ENCODE measurements around the gene LHFPL3. TPM values are rescaled to one million over a fixed set of nuclear protein-coding genes. Genes with fewer than 3 reads are reported as not detected.

LHFPL3 gene
- total and polyA plus RNA-seq, 2 donors (not counting 3 experiments of a cell fraction or from before 2014, with no cell fraction given), result not detected

GRCh38 chr7:104779888-104780287 lies 451.5 kb downstream of the LHFPL3 start:
- H4K20me1 ChIP-seq (replicated peaks; ENCODE audit: control insufficient read depth, extremely low read depth, insufficient read depth, low read length), result no peaks in the 10 kb centered on the region
- dilution Hi-C loops (cut with MboI; ENCODE audit: extremely low pct_ligation_motif_present, low sequenced_read_pairs) (no loop called here), intact Hi-C loops (cut with micrococcal nuclease) (no loop called here)
- no peak overlapping the region for H3K4me3 ChIP-seq (replicated peaks in 1 of 3; ENCODE audit: insufficient read depth in 1 of 3, low read depth in 1 of 3, low read length in 3 of 3)
- H3K9me1 ChIP-seq (replicated peaks; ENCODE audit: control insufficient read depth, extremely low read depth, insufficient read depth, low read length), result no peaks in the 10 kb centered on the region
- TF ChIP-seq JUN (IDR thresholded peaks at IDR 0.05; ENCODE audit: borderline replicate concordance, insufficient read depth, insufficient read length, low read depth), result no peak
- no peak for FAIRE-seq
- DNase-seq (ENCODE audit: low read depth, low spot score), result no peak
- CTCF ChIA-PET, result interaction anchor here (1.4 kb wide), 1 partner anchor 69 kb away, joined by 3 read pairs; no protein-coding TSS in a partner anchor
- H3K9me3 ChIP-seq (replicated peaks; ENCODE audit: control insufficient read depth, insufficient read depth, low read length), result no peaks in the 10 kb centered on the region
- BruUV-seq (replicated peaks), result no TSS peak
- no peaks in the 10 kb centered on the region for H3K36me3 ChIP-seq (ENCODE audit: control insufficient read depth in 2 of 2, extremely low read depth in 1 of 2, insufficient read depth in 2 of 2, low read length in 2 of 2)
- H3K4me1 ChIP-seq (ENCODE audit: control insufficient read depth, extremely low read depth, insufficient read depth, low read length), result no peaks in the 10 kb centered on the region
- no peak overlapping the region for H3K4me2 ChIP-seq (ENCODE audit: insufficient read depth, low read length)
- H3K27ac ChIP-seq (ENCODE audit: insufficient read depth, low read depth, low read length), result no peak overlapping the region
- H3K79me2 ChIP-seq (ENCODE audit: control insufficient read depth, insufficient read depth, low read length), result no peaks in the 10 kb centered on the region
- H3K27me3 ChIP-seq (ENCODE audit: control insufficient read depth in 2 of 2, insufficient read depth in 2 of 2, low read length in 2 of 2), result peaks cover 2 to 4% of the 10 kb centered on the region in 2 experiments
- no peak overlapping the region for H3K9ac ChIP-seq (replicated peaks; ENCODE audit: extremely low read depth, insufficient read depth, low read length)
- POLR2A ChIA-PET, result no interaction called here
- H2AFZ ChIP-seq (ENCODE audit: low read depth, low read length), result no peak overlapping the region

- ChIA-PET POLR2A (no interaction called here), CTCF (interaction anchor here (1.3 kb wide), 1 partner anchor 11 kb away, joined by 3 read pairs; no protein-coding TSS in a partner anchor)
- no TSS peak for BruUV-seq (replicated peaks)
Measured at GRCh38 chr7:104784686-104785085, 456.3 kb downstream of the LHFPL3 start.

More at GRCh38 chr7:104784686-104785085, 456.3 kb downstream of the LHFPL3 start:
- no peak for DNase-seq (ENCODE audit: low read depth, low spot score)
- H3K27me3 ChIP-seq (ENCODE audit: control insufficient read depth in 2 of 2, insufficient read depth in 2 of 2, low read length in 2 of 2), result peaks cover 2 to 4% of the 10 kb centered on the region in 2 experiments
- TF ChIP-seq MAX (IDR thresholded peaks at IDR 0.05; ENCODE audit: insufficient read depth, insufficient read length) (no peak), EZH2 (IDR thresholded peaks at IDR 0.05; ENCODE audit: borderline replicate concordance, low read depth, low read length, severe bottlenecking) (no peak), CTCF (IDR thresholded peaks at IDR 0.05; ENCODE audit: extremely low read depth in 1 of 2, insufficient read depth in 1 of 2, low read depth in 1 of 2, low read length in 2 of 2) (no peak), POLR2AphosphoS5 (IDR thresholded peaks at IDR 0.05; ENCODE audit: insufficient read depth, low read depth, low read length) (no peak), GATA2 (IDR thresholded peaks at IDR 0.05; ENCODE audit: insufficient read depth, insufficient read length, low read depth, low read length) (no peak), MYC (IDR thresholded peaks at IDR 0.05; ENCODE audit: low read depth, low read length) (no peak), FOS (IDR thresholded peaks at IDR 0.05; ENCODE audit: borderline replicate concordance, insufficient read depth, low read length) (no peak), POLR2A (IDR thresholded peaks at IDR 0.05; ENCODE audit: low read depth, low read length) (no peak), JUN (IDR thresholded peaks at IDR 0.05; ENCODE audit: borderline replicate concordance, insufficient read depth, insufficient read length, low read depth) (no peak)
- H3K9ac ChIP-seq (replicated peaks; ENCODE audit: extremely low read depth, insufficient read depth, low read length), result no peak overlapping the region
- dilution Hi-C loops (cut with MboI; ENCODE audit: extremely low pct_ligation_motif_present, low sequenced_read_pairs), result no loop called here
- H3K27ac ChIP-seq (ENCODE audit: insufficient read depth, low read depth, low read length), result no peak overlapping the region
- H2AFZ ChIP-seq (ENCODE audit: low read depth, low read length), result no peak overlapping the region
- FAIRE-seq, result no peak
- no peaks in the 10 kb centered on the region for H3K36me3 ChIP-seq (ENCODE audit: control insufficient read depth in 2 of 2, extremely low read depth in 1 of 2, insufficient read depth in 2 of 2, low read length in 2 of 2)
- H3K4me2 ChIP-seq (ENCODE audit: insufficient read depth, low read length), result no peak overlapping the region
- no peaks in the 10 kb centered on the region for H3K9me1 ChIP-seq (replicated peaks; ENCODE audit: control insufficient read depth, extremely low read depth, insufficient read depth, low read length)
- intact Hi-C loops (cut with micrococcal nuclease), result no loop called here
- H3K4me3 ChIP-seq (replicated peaks in 1 of 3; ENCODE audit: insufficient read depth in 1 of 3, low read depth in 1 of 3, low read length in 3 of 3), result no peak overlapping the region
- no peaks in the 10 kb centered on the region for H3K9me3 ChIP-seq (replicated peaks; ENCODE audit: control insufficient read depth, insufficient read depth, low read length)
- H3K79me2 ChIP-seq (ENCODE audit: control insufficient read depth, insufficient read depth, low read length), result no peaks in the 10 kb centered on the region
- no peaks in the 10 kb centered on the region for H4K20me1 ChIP-seq (replicated peaks; ENCODE audit: control insufficient read depth, extremely low read depth, insufficient read depth, low read length)
- no peaks in the 10 kb centered on the region for H3K4me1 ChIP-seq (ENCODE audit: control insufficient read depth, extremely low read depth, insufficient read depth, low read length)

Measured in endothelial cell of umbilical vein (primary cell).